HepG2 (cell line): ENCODE data around the gene FURIN. TPM values are rescaled to one million over a fixed set of nuclear protein-coding genes. Genes with fewer than 3 reads are reported as not detected.

Experiments
- BHLHE40 ChIP-seq: IDR thresholded peaks from 2 replicates; pipeline ENCODE4 v1.6.1; 2011; ENCODE audit warnings: low read length, improper control_type of control experiment
- DBP ChIP-seq: sonication (generic); formaldehyde crosslinking; IDR thresholded peaks from 2 replicates; pipeline ENCODE4 v1.4.0; 2020; ENCODE audit warnings: missing genetic modification reagents; ENCODE audit errors: not compliant biosample characterization
- DMAP1 ChIP-seq: IDR thresholded peaks from 2 replicates; pipeline ENCODE4 v1.6.1; 2016
- GATAD2A ChIP-seq: IDR thresholded peaks from 2 replicates; pipeline ENCODE4 v1.6.1; 2016
- HMGXB4 ChIP-seq, 2 experiments: sonication (generic) in 1 of 2; formaldehyde crosslinking in 1 of 2; IDR thresholded peaks; 2 replicates each; pipeline versions ENCODE4 v1.4.0 to v1.6.1; 2018 to 2020; ENCODE audit warnings: missing genetic modification reagents in 2 of 2, borderline replicate concordance in 1 of 2, low read depth in 1 of 2, mild to moderate bottlenecking in 1 of 2, missing biosample characterization in 1 of 2
- KIAA2018 ChIP-seq: sonication (generic); formaldehyde crosslinking; IDR thresholded peaks from 2 replicates; pipeline ENCODE4 v1.5.0; 2020; ENCODE audit warnings: mild to moderate bottlenecking, missing genetic modification reagents, borderline replicate concordance
- MED8 ChIP-seq: sonication (generic); formaldehyde crosslinking; IDR thresholded peaks from 2 replicates; pipeline ENCODE4 v1.8.1; 2023; ENCODE audit warnings: mild to moderate bottlenecking, missing genetic modification reagents; ENCODE audit not compliant: insufficient replicate concordance
- NCOA2 ChIP-seq: sonication (generic); formaldehyde crosslinking; IDR thresholded peaks from 2 replicates; pipeline ENCODE4 v1.8.0; 2022; ENCODE audit warnings: inconsistent platforms
- PATZ1 ChIP-seq: sonication (generic); formaldehyde crosslinking; IDR thresholded peaks from 2 replicates; pipeline ENCODE4 v1.4.0; 2020; ENCODE audit warnings: missing genetic modification reagents
- SOX6 ChIP-seq, 2 experiments: fragments of 450-650 bp in 1 of 2; sonication (generic) in 1 of 2; formaldehyde crosslinking in 1 of 2; IDR thresholded peaks; 2 replicates each; pipeline versions ENCODE4 v1.4.0 to v1.6.1; 2017 to 2020; ENCODE audit warnings: antibody characterized with exemption in 1 of 2, mild to moderate bottlenecking in 1 of 2, missing genetic modification reagents in 1 of 2
- THAP11 ChIP-seq: IDR thresholded peaks from 2 replicates; pipeline ENCODE4 v1.6.1; 2016; ENCODE audit warnings: missing biosample characterization, missing genetic modification reagents
- ZNF292 ChIP-seq: sonication (generic); formaldehyde crosslinking; IDR thresholded peaks from 2 replicates; pipeline ENCODE4 v1.8.1; 2022; ENCODE audit warnings: mild to moderate bottlenecking, low read depth, missing genetic modification reagents, borderline replicate concordance
- polyA plus RNA-seq, 8 experiments: library from polyadenylated mRNA; depleted of rRNA in 3 of 8; stranded (reverse) in 7 of 8; unstranded in 1 of 8; fragments of >200 nt; fragmentation: Illumina TruSeq in 4 of 8; extraction: Trizol in 4 of 8; gene quantifications; 2 replicates each; pipeline versions ENCODE4 v1.2.1 to v1.2.3, GENCODE V29; 2011 to 2016; ENCODE audit warnings: low read depth in 4 of 8, missing spikeins in 1 of 8, mixed read lengths in 1 of 8; ENCODE audit not compliant: insufficient read depth in 1 of 8
- total RNA-seq, 5 experiments: library from RNA; depleted of rRNA; stranded (reverse); fragments of >200 nt; fragmentation: Illumina TruSeq; extraction: Trizol; gene quantifications; 2 replicates each; pipeline ENCODE4 v1.2.3, GENCODE V29; 2016; ENCODE audit warnings: low read depth in 1 of 5

FURIN gene
- total and polyA plus RNA-seq, 2 of the 13 experiments (the other 11 are each of a cell fraction or from before 2014, with no cell fraction given): 15.2 to 17.4 TPM

GRCh38 chr15:90885432-90886290 lies 17.3 kb downstream of the FURIN start (continued):
- TF ChIP-seq KIAA2018: no peak
- 0 out of 2 replicates have a peak, but pooled peaks have one; percentile 5 for TF ChIP-seq THAP11
- TF ChIP-seq ZNF292 (CRISPR knock-in tag): 0 out of 2 replicates have a peak, but pooled peaks have one; percentile 33
- TF ChIP-seq BHLHE40: peak; percentile 40; the same call in 1 of the 2 replicates
- peak; percentile 19; the same call in 1 of the 2 replicates for TF ChIP-seq NCOA2
- no peak for TF ChIP-seq MED8 (CRISPR knock-in tag)
- TF ChIP-seq GATAD2A (CRISPR knock-in tag): peak; percentile 44; the same call in 1 of the 2 replicates
- 0 out of 4 replicates have a peak, but pooled peaks of 1 of the 2 experiments have one; percentile 39 for TF ChIP-seq HMGXB4 (CRISPR knock-in tag; IDR thresholded peaks at IDR 0.05; ENCODE audit: borderline replicate concordance in 1 of 2, low read depth in 1 of 2)
- no peak for TF ChIP-seq DMAP1 (CRISPR knock-in tag)
- 0 out of 2 replicates have a peak, but pooled peaks have one; percentile 37 for TF ChIP-seq PATZ1 (CRISPR knock-in tag)
- no peak for TF ChIP-seq SOX6 (IDR thresholded peaks at IDR 0.05)
- TF ChIP-seq SOX6 (CRISPR knock-in tag; IDR thresholded peaks at IDR 0.05): no peak
- no peak for TF ChIP-seq DBP (CRISPR knock-in tag)
